Hepatocyte (in vitro differentiated cells): Measurements from ENCODE around the gene OMA1. TPM values are rescaled to one million over a fixed set of nuclear protein-coding genes. Genes with fewer than 3 reads are reported as not detected.

Experiments used
- DNase-seq: peaks from one replicate; pipeline ENCODE4 v3.0.0-alpha.2; 2016; ENCODE audit warnings: low spot score
- H2AFZ ChIP-seq: fragments of 200-600 bp; sonication (generic); 2 replicates; pipeline ENCODE4 v1.6.0; 2016; ENCODE audit warnings: antibody characterized with exemption, mild to moderate bottlenecking
- H3K27ac ChIP-seq: fragments of 200-600 bp; sonication (generic); 2 replicates; pipeline ENCODE4 v1.5.1; 2016; ENCODE audit warnings: mild to moderate bottlenecking
- H3K27me3 ChIP-seq: fragments of 200-600 bp; sonication (generic); 2 replicates; pipeline ENCODE4 v1.6.1; 2016
- H3K36me3 ChIP-seq: fragments of 200-600 bp; sonication (generic); replicated peaks from 2 replicates; pipeline ENCODE4 v1.5.1; 2016; ENCODE audit warnings: low read depth; ENCODE audit not compliant: insufficient read depth
- H3K4me1 ChIP-seq: fragments of 200-600 bp; sonication (generic); 2 replicates; pipeline ENCODE4 v1.5.1; 2016; ENCODE audit warnings: mild to moderate bottlenecking, moderate library complexity; ENCODE audit not compliant: insufficient read depth
- H3K4me2 ChIP-seq: fragments of 200-600 bp; sonication (generic); 2 replicates; pipeline ENCODE4 v1.6.0; 2016
- H3K4me3 ChIP-seq: fragments of 200-600 bp; sonication (generic); 2 replicates; pipeline ENCODE4 v1.5.1; 2016; ENCODE audit warnings: mild to moderate bottlenecking
- H3K79me2 ChIP-seq: fragments of 200-600 bp; sonication (generic); 2 replicates; pipeline ENCODE4 v1.6.0; 2017; ENCODE audit warnings: mild to moderate bottlenecking
- H3K9me2 ChIP-seq: fragments of 200-600 bp; sonication (generic); replicated peaks from 2 replicates; pipeline ENCODE4 v1.6.0; 2017; ENCODE audit warnings: mild to moderate bottlenecking; ENCODE audit not compliant: insufficient read depth
- H3K9me3 ChIP-seq: fragments of 200-600 bp; sonication (generic); 2 replicates; pipeline ENCODE4 v1.5.1; 2016; ENCODE audit warnings: low read depth, mild to moderate bottlenecking
- H4K20me1 ChIP-seq: fragments of 200-600 bp; sonication (generic); 2 replicates; pipeline ENCODE4 v1.6.0; 2016; ENCODE audit warnings: mild to moderate bottlenecking; ENCODE audit not compliant: insufficient read depth, poor library complexity, severe bottlenecking
- EZH2 ChIP-seq: fragments of 200-600 bp; sonication (generic); IDR thresholded peaks from 2 replicates; pipeline ENCODE4 v1.6.1; 2016; ENCODE audit warnings: antibody characterized with exemption, mild to moderate bottlenecking, borderline replicate concordance
- EZH2phosphoT487 ChIP-seq: fragments of 200-600 bp; sonication (generic); IDR thresholded peaks from one replicate; pipeline ENCODE4 v1.6.1; 2018; ENCODE audit warnings: antibody characterized with exemption, mild to moderate bottlenecking, low read depth, moderate library complexity; ENCODE audit not compliant: unreplicated experiment, severe bottlenecking
- WGBS: methylation state at CpG from one replicate; pipeline ENCODE4 v1.1.6; 2016; ENCODE audit warnings: low lambda C conversion rate; ENCODE audit errors: missing lambda C conversion rate; 5-methylcytosine and 5-hydroxymethylcytosine counted together
- polyA plus RNA-seq: library from polyadenylated mRNA; unstranded; fragments of >200 nt; fragmentation: Nextera tagmentation; extraction: Ambion mirVana; gene quantifications from 2 replicates; pipeline ENCODE4 v1.2.1, GENCODE V29; 2016
- total RNA-seq: library from RNA; depleted of rRNA; stranded (reverse); fragments of >200 nt; gene quantifications from 2 replicates; pipeline ENCODE4 v1.2.3, GENCODE V29; 2014
- TF ChIP-seq, protein P1 (sequence below): fragments of 200-600 bp; sonication (generic); IDR thresholded peaks from 2 replicates; pipeline ENCODE4 v1.5.1; 2016; ENCODE audit warnings: antibody characterized with exemption, mild to moderate bottlenecking; ENCODE audit not compliant: poor library complexity

The OMA1 gene
- total and polyA plus RNA-seq, 2 experiments from 2014 or later = 19.7 to 36.0 TPM

DNA sequence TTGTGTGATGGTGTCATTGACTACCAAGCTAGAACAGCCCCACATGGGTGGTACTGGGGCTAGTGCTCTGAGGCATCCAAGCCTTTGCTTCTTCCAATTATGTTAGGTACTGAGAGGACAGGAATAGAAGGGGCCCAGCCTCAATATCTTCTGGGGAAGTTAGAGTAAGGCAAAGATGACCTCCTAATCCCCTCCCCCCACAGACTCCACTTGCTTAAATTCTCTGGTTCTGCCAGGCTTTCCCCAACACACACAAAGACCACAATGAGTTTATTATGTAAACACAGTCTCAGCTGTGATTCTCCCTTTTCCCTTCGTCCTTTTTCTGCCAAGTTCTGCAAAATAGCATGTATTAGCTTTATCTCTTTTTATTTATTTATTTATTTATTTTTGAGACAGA lies 33.7 kb upstream of the OMA1 start:
- Histone ChIP-seq H3K9me2 (no peaks in the 10 kb centered on the region), H3K4me3 (no peak overlapping the region), H2AFZ (no peak overlapping the region), H3K4me2 (no peak overlapping the region), H3K27ac (no peak overlapping the region), H3K79me2 (no peaks in the 10 kb centered on the region), H3K4me1 (peaks cover 14% of the 10 kb centered on the region), H4K20me1 (no peaks in the 10 kb centered on the region), H3K9me3 (no peaks in the 10 kb centered on the region), H3K27me3 (no peaks in the 10 kb centered on the region), H3K36me3 (no peaks in the 10 kb centered on the region)
- TF ChIP-seq, protein P1, sequence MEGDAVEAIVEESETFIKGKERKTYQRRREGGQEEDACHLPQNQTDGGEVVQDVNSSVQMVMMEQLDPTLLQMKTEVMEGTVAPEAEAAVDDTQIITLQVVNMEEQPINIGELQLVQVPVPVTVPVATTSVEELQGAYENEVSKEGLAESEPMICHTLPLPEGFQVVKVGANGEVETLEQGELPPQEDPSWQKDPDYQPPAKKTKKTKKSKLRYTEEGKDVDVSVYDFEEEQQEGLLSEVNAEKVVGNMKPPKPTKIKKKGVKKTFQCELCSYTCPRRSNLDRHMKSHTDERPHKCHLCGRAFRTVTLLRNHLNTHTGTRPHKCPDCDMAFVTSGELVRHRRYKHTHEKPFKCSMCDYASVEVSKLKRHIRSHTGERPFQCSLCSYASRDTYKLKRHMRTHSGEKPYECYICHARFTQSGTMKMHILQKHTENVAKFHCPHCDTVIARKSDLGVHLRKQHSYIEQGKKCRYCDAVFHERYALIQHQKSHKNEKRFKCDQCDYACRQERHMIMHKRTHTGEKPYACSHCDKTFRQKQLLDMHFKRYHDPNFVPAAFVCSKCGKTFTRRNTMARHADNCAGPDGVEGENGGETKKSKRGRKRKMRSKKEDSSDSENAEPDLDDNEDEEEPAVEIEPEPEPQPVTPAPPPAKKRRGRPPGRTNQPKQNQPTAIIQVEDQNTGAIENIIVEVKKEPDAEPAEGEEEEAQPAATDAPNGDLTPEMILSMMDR = no peak
- TF ChIP-seq EZH2 (no peak), EZH2phosphoT487 (no peak)
- 46% methylated on average over 1 of the region's 1 CpG for WGBS
- DNase-seq = no peak

DNA sequence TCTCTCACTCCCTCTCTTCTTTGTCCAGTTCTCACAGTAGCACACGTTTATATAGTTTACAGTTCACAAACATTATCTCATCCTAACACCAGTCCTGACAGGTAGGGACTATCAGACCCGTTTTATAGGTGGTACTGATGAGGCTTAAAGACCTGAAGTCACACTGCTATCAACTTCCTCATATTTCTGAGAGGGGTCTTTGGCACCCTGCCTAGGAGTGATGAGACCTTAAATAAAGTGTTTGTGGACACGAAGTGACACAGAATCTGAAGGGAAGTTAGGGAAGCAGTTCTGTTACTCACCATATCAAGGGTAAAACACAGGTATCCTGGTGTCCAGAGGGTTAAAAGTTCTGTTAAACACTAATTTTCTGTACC lies 31.1 kb upstream of the OMA1 start:
- H3K4me2 ChIP-seq = peak overlapping the region; percentile 75
- H3K79me2 ChIP-seq = no peaks in the 10 kb centered on the region

DNA sequence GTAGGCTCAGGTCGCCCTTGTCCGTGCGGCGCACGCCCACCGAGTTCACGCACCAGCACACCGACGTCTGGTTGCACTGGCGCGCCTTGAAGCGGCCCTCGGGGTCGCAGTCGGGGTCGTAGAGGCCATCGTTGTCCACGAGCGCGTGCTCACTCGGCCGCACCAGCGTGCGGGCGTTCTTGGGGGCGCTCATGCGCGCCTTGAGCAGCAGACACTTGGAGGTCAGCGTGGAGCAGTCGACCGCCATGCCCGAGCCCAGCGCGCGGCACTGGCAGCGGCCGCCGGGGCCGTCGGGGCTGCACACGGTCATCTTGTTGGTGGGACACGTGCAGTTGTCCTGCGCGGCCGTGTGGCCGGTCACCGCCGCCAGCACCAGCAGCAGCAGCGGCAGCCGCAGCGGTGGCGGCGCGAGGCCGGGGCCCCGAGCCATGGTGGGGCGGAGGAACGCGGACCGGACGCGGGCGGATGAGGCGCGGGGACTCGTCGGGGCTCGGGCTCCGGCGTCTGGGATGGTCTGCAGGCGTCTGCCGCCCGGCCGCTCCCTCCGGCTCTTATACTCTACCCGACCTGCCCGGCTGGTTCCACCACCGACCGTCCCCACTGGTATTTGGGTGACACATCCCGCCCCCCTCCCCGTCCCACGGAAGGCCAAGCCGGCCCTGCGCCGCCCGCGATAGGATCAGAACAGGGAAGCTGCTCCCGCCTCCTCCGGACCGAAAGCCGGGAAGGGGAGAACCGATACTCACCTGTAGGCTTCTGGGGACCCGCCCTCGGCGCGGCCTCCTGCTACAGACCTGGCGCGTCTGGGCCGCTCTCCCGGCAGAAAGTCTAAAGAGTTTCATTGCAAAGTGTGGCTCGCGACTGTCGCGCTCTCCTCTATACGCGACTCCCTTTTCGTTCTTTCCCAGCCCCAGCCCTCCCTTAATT lies 30.5 kb upstream of the OMA1 start, which contains the start of gene TACSTD2:
Gene TACSTD2 (minus strand): TSS at position 526 of the 927 bp plus-strand sequence. CDS start 96 bp downstream, at position 430.
- H3K27me3 ChIP-seq = no peaks in the 10 kb centered on the region
- TF ChIP-seq, protein P1 = no peak
- no peak for TF ChIP-seq EZH2phosphoT487
- no peak for TF ChIP-seq EZH2
- H3K9me2 ChIP-seq = no peaks in the 10 kb centered on the region
- H3K27ac ChIP-seq = peak within 1 kb of the TSS; percentile 79
- peak within 1 kb of the TSS; percentile 49 for H2AFZ ChIP-seq
- H3K4me3 ChIP-seq = peak within 1 kb of the TSS; percentile 24
- H3K4me2 ChIP-seq = peak within 1 kb of the TSS; percentile 75
- H4K20me1 ChIP-seq = no peaks in the 10 kb centered on the region
- H3K36me3 ChIP-seq = no peaks in the 10 kb centered on the region
- WGBS = 30% methylated on average over 69 of the region's 107 CpGs
- peak; percentile 84 for DNase-seq
- no peaks in the 10 kb centered on the region for H3K79me2 ChIP-seq
- peaks cover 12% of the 10 kb centered on the region for H3K4me1 ChIP-seq
- H3K9me3 ChIP-seq = no peaks in the 10 kb centered on the region

More for the DNA sequence above, 31.1 kb upstream of the OMA1 start:
- Histone ChIP-seq H3K27me3 (no peaks in the 10 kb centered on the region), H3K4me1 (peaks cover 12% of the 10 kb centered on the region), H3K36me3 (no peaks in the 10 kb centered on the region), H3K27ac (peak overlapping the region; percentile 79), H2AFZ (peak overlapping the region; percentile 49), H4K20me1 (no peaks in the 10 kb centered on the region), H3K4me3 (peak overlapping the region; percentile 24), H3K9me3 (no peaks in the 10 kb centered on the region), H3K9me2 (no peaks in the 10 kb centered on the region)
- TF ChIP-seq EZH2phosphoT487 (no peak), EZH2 (no peak)
- TF ChIP-seq, protein P1 = no peak
- WGBS = 20% methylated on average over 3 of the region's 3 CpGs
- DNase-seq = no peak
